H1 (cell line): ENCODE data around the gene TCF4.

Source experiments
- BRCA1 ChIP-seq: IDR thresholded peaks from 2 replicates; pipeline ENCODE4 v1.6.1; 2012; ENCODE audit warnings: low read depth, low read length, improper control_type of control experiment
- EP300 ChIP-seq, 2 experiments: IDR thresholded peaks; 1 replicate in 1 of 2; 2 replicates in 1 of 2; pipeline ENCODE4 v1.6.1; 2011 to 2012; ENCODE audit warnings: low read depth in 2 of 2, low read length in 2 of 2, mild to moderate bottlenecking in 2 of 2, borderline replicate concordance in 1 of 2, inconsistent platforms in 1 of 2, moderate library complexity in 1 of 2
- EZH2 ChIP-seq: fragments of 200-600 bp; sonication (generic); IDR thresholded peaks from 2 replicates; pipeline ENCODE4 v1.7.1; 2012; ENCODE audit warnings: low read depth, mild to moderate bottlenecking, moderate library complexity, low read length, inconsistent platforms; ENCODE audit not compliant: severe bottlenecking
- JUND ChIP-seq: IDR thresholded peaks from 2 replicates; pipeline ENCODE4 v1.6.1; 2011; ENCODE audit warnings: mild to moderate bottlenecking, improper control_type of control experiment, low read length
- POLR2AphosphoS5 ChIP-seq: IDR thresholded peaks from 2 replicates; pipeline ENCODE4 v1.6.1; 2011; ENCODE audit warnings: low read depth, low read length
- SIN3A ChIP-seq, 2 experiments: IDR thresholded peaks in 1 of 2; conservative IDR thresholded peaks in 1 of 2; 2 replicates each; pipeline ENCODE4 v1.6.1; 2011 to 2012; ENCODE audit warnings: low read length in 2 of 2, improper control_type of control experiment in 1 of 2, low read depth in 1 of 2, mild to moderate bottlenecking in 1 of 2
- SP1 ChIP-seq: IDR thresholded peaks from 2 replicates; pipeline ENCODE4 v1.6.1; 2011; ENCODE audit warnings: low read depth, low read length
- TF ChIP-seq, protein P1 (sequence below), 3 experiments: IDR thresholded peaks; 1 replicate in 2 of 3; 2 replicates in 1 of 3; pipeline versions ENCODE4 v1.5.1 to v1.6.1; 2011; ENCODE audit warnings: low read length in 3 of 3, mild to moderate bottlenecking in 3 of 3, inconsistent platforms in 2 of 3, low read depth in 1 of 3, moderate library complexity in 1 of 3; ENCODE audit not compliant: insufficient read depth in 1 of 3; ENCODE audit errors: control extremely low read depth in 1 of 3
- TF ChIP-seq, protein P2 (sequence below): IDR thresholded peaks from 2 replicates; pipeline ENCODE4 v1.6.1; 2012; ENCODE audit warnings: inconsistent platforms

GRCh38 chr18:55473560-55473959 lies 114.4 kb downstream of the TCF4 start:
- TF ChIP-seq, protein P1, sequence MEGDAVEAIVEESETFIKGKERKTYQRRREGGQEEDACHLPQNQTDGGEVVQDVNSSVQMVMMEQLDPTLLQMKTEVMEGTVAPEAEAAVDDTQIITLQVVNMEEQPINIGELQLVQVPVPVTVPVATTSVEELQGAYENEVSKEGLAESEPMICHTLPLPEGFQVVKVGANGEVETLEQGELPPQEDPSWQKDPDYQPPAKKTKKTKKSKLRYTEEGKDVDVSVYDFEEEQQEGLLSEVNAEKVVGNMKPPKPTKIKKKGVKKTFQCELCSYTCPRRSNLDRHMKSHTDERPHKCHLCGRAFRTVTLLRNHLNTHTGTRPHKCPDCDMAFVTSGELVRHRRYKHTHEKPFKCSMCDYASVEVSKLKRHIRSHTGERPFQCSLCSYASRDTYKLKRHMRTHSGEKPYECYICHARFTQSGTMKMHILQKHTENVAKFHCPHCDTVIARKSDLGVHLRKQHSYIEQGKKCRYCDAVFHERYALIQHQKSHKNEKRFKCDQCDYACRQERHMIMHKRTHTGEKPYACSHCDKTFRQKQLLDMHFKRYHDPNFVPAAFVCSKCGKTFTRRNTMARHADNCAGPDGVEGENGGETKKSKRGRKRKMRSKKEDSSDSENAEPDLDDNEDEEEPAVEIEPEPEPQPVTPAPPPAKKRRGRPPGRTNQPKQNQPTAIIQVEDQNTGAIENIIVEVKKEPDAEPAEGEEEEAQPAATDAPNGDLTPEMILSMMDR (IDR thresholded peaks at IDR 0.05; ENCODE audit: control extremely low read depth in 1 of 3, insufficient read depth in 1 of 3, low read depth in 1 of 3, low read length in 3 of 3), result no peak
- TF ChIP-seq SP1 (no peak), POLR2AphosphoS5 (no peak), SIN3A (conservative IDR thresholded peaks at IDR 0.05 in 1 of 2, IDR thresholded peaks at IDR 0.05 in 1 of 2; ENCODE audit: low read depth in 1 of 2, low read length in 2 of 2) (no peak), EP300 (IDR thresholded peaks at IDR 0.05; ENCODE audit: borderline replicate concordance in 1 of 2, low read depth in 2 of 2, low read length in 2 of 2) (no peak), EZH2 (no peak), BRCA1 (no peak), JUND (no peak)
- TF ChIP-seq, protein P2, sequence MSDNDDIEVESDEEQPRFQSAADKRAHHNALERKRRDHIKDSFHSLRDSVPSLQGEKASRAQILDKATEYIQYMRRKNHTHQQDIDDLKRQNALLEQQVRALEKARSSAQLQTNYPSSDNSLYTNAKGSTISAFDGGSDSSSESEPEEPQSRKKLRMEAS, result no peak
